GM19238 (cell line): ENCODE measurements around the gene PPTC7.
"Not testable (repeated sequence)": the region's sequence is repeated elsewhere in the genome, so short reads cannot be mapped to it uniquely, and the experiment has no call there.

Source experiments
- DNase-seq: peaks from one replicate; pipeline ENCODE4 v3.0.0; 2011; ENCODE audit warnings: low spot score; ENCODE audit not compliant: insufficient read length

The PPTC7 gene

GRCh38 chr12:110536834-110537604 lies 46.1 kb downstream of the PPTC7 start:
- no peak for DNase-seq

- no peak for DNase-seq
Measured at GRCh38 chr12:110534811-110535210, 48.3 kb downstream of the PPTC7 start.

GRCh38 chr12:110533607-110534006 lies 49.5 kb downstream of the PPTC7 start:
- DNase-seq, result no peak

- DNase-seq, result no peak
Measured at GRCh38 chr12:110532644-110533043, 50.5 kb downstream of the PPTC7 start.

GRCh38 chr12:110531741-110532333 lies 51.3 kb downstream of the PPTC7 start:
- DNase-seq, result peak; percentile 40

- DNase-seq, result no peak
Measured at GRCh38 chr12:110530511-110530910, 52.6 kb downstream of the PPTC7 start.

GRCh38 chr12:110528277-110528839 lies 54.8 kb downstream of the PPTC7 start:
- DNase-seq, result no peak

- not testable (repeated sequence) for DNase-seq
Measured at GRCh38 chr12:110520876-110521712, 62.0 kb downstream of the PPTC7 start.

GRCh38 chr12:110518014-110518413 lies 65.1 kb downstream of the PPTC7 start:
- DNase-seq, result not testable (repeated sequence)

- no peak for DNase-seq
Measured at GRCh38 chr12:110516995-110517394, 66.1 kb downstream of the PPTC7 start.

- DNase-seq, result no peak
Measured at GRCh38 chr12:110514363-110514762, 68.8 kb downstream of the PPTC7 start.

GRCh38 chr12:110513842-110514241 lies 69.3 kb downstream of the PPTC7 start:
- DNase-seq, result no peak

GRCh38 chr12:110508071-110508586 lies 75.0 kb downstream of the PPTC7 start:
- no peak for DNase-seq

- no peak for DNase-seq
Measured at GRCh38 chr12:110505332-110505731, 77.8 kb downstream of the PPTC7 start.

- DNase-seq, result no peak
Measured at GRCh38 chr12:110503432-110503831, 79.7 kb downstream of the PPTC7 start.

GRCh38 chr12:110501752-110502738 lies 81.1 kb downstream of the PPTC7 start, which contains the start of the genes RAD9B and VPS29:
Gene RAD9B, plus strand, starts transcription at chr12:110502331. Its CDS starts 7 bp downstream, at chr12:110502338.
Gene VPS29, minus strand, starts transcription at chr12:110502111. Its CDS starts 60 bp downstream, at chr12:110502051.
- peak; percentile 84 for DNase-seq

GRCh38 chr12:110501399-110501751 lies 81.7 kb downstream of the PPTC7 start:
- DNase-seq, result no peak

GRCh38 chr12:110498984-110499706 lies 84.0 kb downstream of the PPTC7 start:
- DNase-seq, result no peak
